K562 (cell line): Measurements from ENCODE around the gene ALDOC. TPM values are rescaled to one million over a fixed set of nuclear protein-coding genes. Genes with fewer than 3 reads are reported as not detected.

Experiments
- ARID4B ChIP-seq: sonication (generic); formaldehyde crosslinking; IDR thresholded peaks from 2 replicates; pipeline ENCODE4 v1.8.0; 2022; ENCODE audit warnings: mild to moderate bottlenecking, missing genetic modification reagents
- CBX8 ChIP-seq: fragments of 200-600 bp; sonication (generic); IDR thresholded peaks from 2 replicates; pipeline ENCODE4 v1.6.1; 2012; ENCODE audit warnings: borderline replicate concordance, mixed run types, low read depth, mild to moderate bottlenecking, moderate library complexity, mixed read lengths, low read length, control low read depth, inconsistent platforms; ENCODE audit not compliant: poor library complexity, severe bottlenecking; ENCODE audit errors: extremely low read depth
- CTCFL ChIP-seq: IDR thresholded peaks from 2 replicates; pipeline ENCODE4 v1.6.1; 2011; ENCODE audit warnings: borderline replicate concordance, low read depth, mild to moderate bottlenecking, moderate library complexity, low read length; ENCODE audit not compliant: insufficient read depth, poor library complexity, severe bottlenecking
- TEAD4 ChIP-seq, 2 experiments: sonication (generic) in 1 of 2; formaldehyde crosslinking in 1 of 2; IDR thresholded peaks; 2 replicates each; pipeline versions ENCODE4 v1.6.1 to v1.8.0; 2012 to 2022; ENCODE audit warnings: borderline replicate concordance in 1 of 2, inconsistent platforms in 1 of 2, low read length in 1 of 2, mild to moderate bottlenecking in 1 of 2, missing genetic modification reagents in 1 of 2
- ZHX1 ChIP-seq: fragments of 150-350 bp; conservative IDR thresholded peaks from 2 replicates; pipeline ENCODE4 v1.6.1; 2014; ENCODE audit warnings: low read length
- polyA plus RNA-seq, 8 experiments: library from polyadenylated mRNA; depleted of rRNA in 4 of 8; stranded (reverse) in 5 of 8; unstranded in 3 of 8; fragments of >200 nt; fragmentation: Nextera tagmentation in 2 of 8; fragmentation: Illumina TruSeq in 1 of 8; extraction: Ambion mirVana in 2 of 8; extraction: Trizol in 1 of 8; gene quantifications; 2 replicates each; pipeline versions ENCODE4 v1.2.1 to v1.2.3, GENCODE V29; 2011 to 2014; ENCODE audit warnings: inconsistent platforms in 1 of 8, missing spikeins in 1 of 8
- total RNA-seq, 7 experiments: library from RNA; depleted of rRNA in 6 of 7; stranded (reverse); fragments of >200 nt in 6 of 7; fragmentation: Illumina TruSeq in 2 of 7; extraction: Trizol in 2 of 7; gene quantifications; 2 replicates each; pipeline versions ENCODE4 v1.2.1 to v1.2.3, GENCODE V29; 2011 to 2021; ENCODE audit warnings: low replicate concordance in 1 of 7

ALDOC gene
- total and polyA plus RNA-seq, 9 of the 15 experiments (the other 6 are each of a cell fraction or from before 2014, with no cell fraction given) = 43.2 to 263 (median 99.2) TPM

- TF ChIP-seq ARID4B (CRISPR knock-in tag) (no peak; the same call in 1 of the 2 replicates), TEAD4 (IDR thresholded peaks at IDR 0.05; ENCODE audit: low read length) (no peak; the same call in 1 of the 2 replicates), TEAD4 (CRISPR knock-in tag; IDR thresholded peaks at IDR 0.05; ENCODE audit: borderline replicate concordance) (no peak), CTCFL (no peak), ZHX1 (no peak), CBX8 (no peak)
Observed at GRCh38 chr17:28599311-28600184, 22.9 kb upstream of the ALDOC start (continued).
